CD4-positive, alpha-beta T cell treated with Interleukin-21 for 1 hour (primary cell): Measurements from ENCODE around the gene PLXNA4.

Experiments
- DNase-seq: peaks from one replicate; pipeline ENCODE4 v3.0.0-alpha.2; 2020

Gene PLXNA4

DNA sequence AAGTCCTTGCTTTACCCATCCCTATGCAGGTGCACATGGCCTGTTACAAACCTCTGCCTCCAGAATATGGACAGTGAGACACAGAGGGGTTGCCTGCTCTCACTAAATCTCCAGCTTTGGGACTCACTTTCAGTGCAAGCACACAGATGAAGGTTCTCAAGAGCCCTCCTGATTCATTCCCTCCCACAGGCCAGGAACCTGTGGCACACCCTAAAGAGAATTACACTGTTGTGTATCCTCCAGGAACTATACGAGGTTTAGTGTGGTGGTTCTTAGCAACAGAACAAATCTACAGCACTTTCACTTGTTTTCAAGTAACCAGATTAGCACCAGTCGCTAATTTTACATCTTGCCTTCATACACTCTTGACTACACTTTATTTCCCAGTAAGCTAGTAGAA lies 192.3 kb downstream of the PLXNA4 start:
- DNase-seq, result no peak

DNA sequence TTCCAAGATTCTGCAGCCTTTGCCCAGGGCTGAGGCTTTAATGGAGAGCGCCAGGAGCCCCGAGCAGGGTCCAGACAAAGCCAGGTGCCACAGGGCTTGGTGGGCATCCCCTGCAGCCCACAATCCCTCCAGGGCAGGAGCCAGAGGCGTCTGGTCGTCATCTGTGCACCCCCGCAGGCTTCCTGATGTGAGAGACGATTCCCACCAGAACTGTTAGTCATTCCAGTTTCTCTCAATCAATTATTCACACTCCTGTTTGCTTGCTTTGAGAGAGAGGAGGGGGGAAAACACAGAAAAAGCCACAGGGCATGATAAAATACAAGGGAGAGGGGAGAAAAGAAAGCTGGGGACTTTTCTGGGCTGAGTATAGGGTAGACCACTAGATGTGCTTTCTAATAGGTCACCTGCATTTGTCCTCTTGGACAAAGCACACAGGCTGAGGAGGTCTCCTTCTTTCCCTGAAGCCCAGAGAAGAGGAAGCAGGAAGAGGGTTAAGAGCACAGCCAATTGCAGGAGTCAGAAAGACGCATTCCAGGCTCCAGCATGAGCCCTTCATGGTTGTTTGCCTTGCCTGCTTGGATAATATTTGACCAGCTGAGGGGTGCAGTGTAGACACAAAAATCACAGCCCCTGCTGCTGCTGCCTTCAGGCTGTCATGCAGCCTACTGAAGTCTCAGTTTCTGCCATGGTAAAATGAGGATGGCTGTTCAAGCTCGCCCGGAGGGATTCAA lies 194.4 kb downstream of the PLXNA4 start:
- no peak for DNase-seq

DNA sequence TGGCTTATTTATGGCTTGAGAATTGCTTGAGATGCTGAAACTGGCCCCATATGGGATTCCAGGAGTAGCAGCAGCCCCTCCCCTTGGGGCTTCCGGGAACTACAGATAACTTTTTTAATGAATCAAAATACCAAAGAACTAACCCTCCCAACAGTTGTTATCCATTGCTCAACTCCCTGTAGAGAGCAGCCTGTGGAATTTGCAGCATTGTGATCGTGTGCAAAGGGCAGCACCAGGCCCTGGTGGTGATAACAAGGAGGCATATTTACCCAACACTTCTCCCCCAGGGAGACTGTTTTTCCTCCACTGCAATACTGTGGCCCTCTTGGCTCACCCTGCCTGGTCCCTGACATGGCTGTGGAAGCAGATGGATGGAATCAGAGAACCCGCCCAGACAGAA lies 196.2 kb downstream of the PLXNA4 start:
- no peak for DNase-seq

DNA sequence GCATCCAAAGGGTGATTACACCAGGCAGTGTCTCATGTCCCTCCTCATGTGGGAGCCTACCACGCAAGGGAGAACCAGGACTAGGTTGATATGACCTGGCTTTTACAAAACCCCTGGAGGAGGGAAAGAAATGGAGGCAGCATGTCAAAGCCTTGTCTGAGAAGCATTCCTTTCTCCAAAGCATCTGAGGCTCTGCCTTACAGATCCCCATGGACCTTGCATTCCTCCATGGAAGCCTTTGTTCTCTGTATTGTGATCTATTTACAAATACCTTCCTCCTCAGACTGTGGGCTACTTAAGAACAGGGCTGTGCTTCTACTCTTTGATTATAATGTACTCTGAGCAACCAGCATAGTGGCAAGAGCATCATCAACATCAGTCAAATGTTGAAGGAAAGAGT lies 197.0 kb downstream of the PLXNA4 start:
- no peak for DNase-seq

DNA sequence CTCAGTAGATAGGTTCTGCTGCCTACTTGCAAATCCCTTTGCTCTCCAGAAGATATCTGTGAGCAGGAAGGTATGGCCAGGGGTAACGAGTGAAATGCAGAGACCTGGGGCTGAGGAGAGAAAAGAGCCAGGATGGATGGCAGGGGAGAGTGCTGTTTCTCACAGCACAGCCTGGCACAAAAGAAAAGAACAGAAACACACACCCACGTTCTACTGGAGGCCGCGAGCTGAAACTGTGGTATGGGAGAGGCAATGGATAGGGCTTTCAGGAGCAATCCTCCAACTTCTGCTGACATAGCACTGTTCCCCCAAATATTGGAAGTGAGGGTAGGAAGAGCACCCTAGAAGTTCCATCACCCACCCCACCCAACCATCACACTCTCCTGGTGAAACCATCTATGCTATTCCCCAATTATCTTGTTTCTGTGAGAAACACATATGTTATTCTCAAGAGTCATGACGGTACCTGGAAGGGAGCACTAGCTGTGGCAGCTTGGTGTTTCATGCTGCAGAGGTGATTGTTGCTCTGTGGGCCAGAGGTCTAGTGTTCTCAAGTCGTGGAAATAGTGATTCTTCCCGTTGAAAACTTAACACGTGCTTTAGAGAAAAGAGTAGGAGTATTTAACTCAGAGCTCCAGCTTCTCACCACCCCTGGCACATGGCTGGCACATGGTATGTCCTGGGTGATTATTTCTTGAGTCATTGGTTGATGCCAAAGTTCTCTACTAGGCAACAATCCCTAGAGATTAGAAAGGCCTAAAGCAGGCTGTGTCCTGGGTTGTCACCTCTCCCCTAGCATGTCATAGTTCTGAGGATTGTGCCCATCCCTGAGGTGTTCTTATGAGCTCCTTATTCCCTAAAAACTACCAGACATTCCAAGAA lies 198.3 kb downstream of the PLXNA4 start:
- DNase-seq, result no peak

DNA sequence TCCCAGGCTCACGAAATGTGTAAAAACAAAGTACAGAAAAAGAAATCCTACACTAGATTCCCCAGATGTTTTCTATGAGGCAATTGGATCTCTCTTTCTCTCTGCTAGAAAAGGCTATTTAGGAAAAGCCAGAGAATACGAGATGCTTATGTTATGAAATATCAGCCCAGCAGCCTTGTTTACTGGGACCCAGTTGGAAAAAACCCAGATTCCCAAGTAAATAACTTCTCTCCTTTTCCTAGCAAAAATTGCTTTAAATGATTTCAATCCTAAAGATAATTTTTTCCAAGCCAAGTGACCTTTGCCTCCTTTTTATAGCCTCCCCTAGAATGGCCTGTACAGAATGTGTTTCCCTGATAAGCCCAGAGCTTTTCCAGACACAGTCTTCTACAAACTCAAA lies 199.3 kb downstream of the PLXNA4 start:
- DNase-seq, result no peak

DNA sequence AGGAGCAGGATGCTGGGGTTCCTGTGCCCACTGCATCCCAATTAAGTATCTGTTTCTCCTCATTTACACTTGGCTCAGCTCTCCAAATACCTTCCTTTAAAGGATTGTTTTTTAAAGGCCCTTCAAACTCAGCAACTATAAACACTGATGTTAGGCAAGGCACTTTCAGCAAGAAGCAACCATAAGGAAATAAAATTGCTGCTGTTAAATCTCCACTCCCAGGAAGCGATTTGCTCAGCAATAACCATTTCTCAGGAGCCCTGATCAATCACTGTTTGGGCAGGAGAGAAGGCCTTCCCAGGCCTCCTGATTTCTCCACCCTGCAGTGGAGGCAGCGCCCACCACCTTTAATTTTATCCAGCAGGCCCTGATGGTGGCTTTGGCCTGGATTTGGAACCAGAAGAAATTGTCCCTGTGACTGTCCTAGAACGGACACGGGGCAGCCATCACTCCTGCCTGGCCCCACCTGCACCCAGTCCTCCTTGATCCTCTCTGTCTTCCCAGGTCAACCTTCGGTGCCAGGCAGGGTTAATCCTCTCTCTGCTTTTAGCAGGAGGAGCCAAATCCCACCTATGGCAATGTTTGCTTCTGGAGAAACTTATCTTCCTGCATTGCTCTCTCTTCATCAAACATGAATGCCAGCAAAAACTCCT lies 199.8 kb downstream of the PLXNA4 start:
- DNase-seq, result no peak

DNA sequence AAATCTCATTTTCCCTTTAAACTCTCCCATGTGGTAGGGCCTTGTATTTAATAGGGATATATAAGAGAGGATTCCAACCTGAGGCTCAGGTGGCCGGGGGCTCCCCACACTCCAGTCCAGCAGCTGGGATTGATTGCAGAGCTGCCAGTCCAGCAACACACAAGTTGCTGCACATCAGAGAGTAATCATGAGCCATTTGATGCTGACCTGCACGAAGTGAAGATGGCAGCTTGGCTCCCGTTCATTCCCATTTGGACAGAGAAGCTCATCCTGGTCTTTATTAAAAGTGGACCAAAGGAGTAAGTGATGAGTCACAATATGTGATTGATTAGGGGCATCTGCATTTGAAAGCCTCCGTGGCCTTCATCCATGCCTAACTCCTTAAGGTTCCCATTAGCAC lies 202.4 kb downstream of the PLXNA4 start:
- no peak for DNase-seq

DNA sequence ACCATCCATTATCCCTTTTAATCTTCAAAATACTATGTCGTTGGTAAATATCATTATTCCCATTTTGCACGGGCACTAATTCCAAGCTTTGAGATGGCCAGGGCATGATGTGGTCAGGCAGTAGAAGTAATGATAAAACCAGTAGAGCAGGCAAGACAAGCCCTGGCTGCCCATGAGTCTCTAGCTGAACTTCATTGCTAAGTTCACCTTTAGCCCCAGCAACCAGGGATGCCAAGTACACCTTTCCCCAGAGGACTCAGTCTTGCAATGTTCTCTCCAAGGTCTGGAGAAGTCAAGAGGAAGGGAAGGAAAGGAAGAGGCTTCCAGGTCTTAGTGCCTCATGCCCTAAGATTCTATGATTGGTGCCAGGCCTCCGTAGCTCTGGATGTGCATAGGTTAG lies 203.2 kb downstream of the PLXNA4 start:
- no peak for DNase-seq

DNA sequence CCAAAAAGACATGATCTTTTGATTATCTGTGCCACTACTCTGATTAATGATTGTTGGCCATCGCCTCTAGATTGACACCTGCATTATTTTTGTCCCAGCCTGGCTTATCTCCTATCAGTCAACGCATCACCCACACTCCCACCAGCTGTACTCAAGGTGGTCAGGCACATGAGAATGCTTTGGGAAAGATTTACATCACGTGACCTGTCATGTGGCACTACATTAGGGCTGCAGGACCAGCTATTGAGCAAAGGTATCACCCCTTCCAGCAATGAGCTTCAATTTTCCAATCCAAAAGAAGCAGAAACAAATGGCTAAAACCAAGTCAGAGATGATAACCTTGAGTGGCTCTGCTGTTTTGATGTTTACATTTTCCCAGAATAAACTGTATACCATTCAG lies 204.3 kb downstream of the PLXNA4 start:
- no peak for DNase-seq

DNA sequence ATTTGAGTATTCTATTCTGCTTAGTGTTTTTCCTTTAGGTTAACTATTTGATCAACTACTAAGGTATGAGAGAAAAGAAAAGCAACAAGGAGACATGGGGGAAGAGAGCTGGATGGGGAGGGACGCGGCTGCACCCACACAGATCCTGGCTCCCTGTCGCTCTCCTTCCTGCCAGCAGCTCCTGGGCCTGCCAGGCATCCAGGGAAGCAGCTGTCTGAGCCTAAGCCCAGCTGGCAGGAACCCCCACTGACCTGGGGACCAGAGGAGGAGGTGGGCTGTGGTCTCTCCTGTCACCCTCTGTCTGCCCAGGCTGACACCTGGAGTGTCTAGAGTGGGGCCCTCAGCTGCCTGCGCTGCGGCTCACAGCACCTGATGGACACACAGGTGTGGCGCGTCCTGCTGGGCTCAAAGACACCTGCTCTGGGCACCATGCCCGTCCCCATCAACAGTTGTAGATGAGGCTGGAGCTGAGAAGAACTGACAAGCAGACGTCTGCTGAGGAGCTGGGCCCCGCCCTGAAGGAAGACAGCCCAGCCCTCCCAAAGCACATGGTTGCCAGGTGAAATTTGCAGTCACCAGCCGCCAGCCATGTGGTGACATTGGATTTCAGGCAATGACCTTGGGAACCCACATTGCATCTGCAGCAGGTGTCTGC lies 207.9 kb downstream of the PLXNA4 start:
- no peak for DNase-seq

DNA sequence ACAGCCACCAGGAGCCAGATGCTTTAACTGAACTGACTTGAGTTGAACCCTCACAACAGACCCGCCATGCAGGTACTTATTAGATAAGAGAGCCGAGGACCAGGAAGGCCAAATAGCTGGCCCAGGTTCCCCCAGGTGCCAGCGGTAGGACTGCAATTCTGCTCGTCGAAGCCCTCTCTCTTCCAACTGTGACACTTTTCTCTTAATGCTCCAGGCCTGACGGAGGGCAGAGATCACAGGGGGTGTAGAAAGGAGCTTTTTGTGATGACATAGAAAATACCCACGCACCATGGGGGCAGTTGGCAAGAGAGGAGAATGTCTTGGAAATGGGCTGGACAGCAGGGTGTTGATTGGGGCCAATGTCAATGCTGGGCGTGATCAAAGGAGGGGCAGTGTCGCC lies 208.5 kb downstream of the PLXNA4 start:
- no peak for DNase-seq

DNA sequence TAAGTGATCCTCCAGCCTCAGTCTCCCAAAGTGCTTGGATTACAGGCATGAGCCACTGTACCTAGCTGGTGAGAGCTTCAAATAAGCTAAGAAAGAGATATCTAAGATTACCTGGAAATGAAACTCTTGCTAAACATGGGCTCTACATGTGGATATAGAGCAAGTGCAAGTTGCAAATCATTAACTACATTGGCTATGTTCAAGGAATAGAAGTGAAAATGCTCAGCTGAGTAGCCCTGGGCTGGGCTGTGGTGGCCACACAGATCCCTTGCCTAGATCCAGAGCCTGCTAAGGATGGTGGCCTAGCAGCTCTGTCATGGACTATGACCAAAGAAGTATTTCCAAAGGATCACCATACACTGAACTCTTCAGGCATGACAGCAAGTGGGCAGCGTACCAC lies 209.3 kb downstream of the PLXNA4 start:
- no peak for DNase-seq

DNA sequence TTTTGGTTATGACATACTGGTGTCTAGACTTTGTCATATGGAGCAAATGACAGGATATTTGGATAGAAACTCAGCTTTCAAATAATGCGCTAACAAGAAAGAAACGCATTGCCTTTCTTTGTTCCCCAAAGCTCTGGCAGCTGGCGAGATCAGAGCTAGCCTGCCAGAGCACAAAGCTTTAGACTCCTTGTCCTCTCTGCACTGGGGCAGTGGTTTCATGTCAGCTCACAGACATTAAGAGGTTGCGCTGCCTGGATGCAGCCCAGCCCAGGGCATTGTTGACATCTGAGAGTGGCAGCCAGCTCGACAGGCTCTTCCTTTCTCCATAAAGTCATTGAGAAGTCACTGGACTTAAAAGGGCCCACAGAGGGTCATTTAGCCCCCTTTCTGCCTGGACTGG lies 212.0 kb downstream of the PLXNA4 start:
- DNase-seq, result no peak

DNA sequence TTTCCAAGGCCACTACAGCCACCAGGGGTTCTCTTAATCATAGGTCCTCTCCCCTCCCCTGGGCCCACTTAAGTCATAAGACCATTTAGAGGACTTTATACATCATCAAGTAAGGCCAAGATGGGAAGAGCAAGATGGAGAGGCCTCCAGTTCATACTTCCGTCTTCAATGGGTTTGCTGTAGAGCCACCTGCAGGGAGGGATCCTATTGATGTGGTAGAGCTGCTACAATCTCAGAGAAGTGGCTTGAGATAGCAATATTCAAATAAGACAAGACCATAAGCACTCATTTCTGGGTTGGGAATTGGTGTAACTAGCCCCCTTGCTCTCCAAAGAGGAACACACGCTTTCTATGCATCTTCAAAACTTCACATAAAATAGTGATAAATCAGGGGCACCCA lies 214.2 kb downstream of the PLXNA4 start:
- DNase-seq, result no peak

DNA sequence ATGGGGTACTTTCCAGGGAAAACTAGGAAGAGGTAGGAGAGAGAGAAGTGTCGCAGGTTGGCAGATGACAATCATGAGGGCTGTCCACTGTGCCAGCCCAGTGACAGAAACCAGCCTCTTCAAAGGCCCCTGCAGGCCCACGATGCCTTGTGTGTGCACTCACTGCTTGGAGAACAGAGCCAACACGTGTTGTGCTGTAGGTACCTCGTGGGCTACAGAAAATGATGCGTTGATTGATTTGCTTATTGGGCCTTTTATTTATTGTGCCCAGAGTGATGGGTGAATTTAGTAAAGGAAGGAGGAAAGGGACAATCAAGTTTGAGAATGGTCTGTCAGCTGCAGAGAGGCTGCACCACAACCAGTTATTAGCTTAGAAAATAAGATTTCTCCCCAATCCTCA lies 215.1 kb downstream of the PLXNA4 start:
- no peak for DNase-seq

DNA sequence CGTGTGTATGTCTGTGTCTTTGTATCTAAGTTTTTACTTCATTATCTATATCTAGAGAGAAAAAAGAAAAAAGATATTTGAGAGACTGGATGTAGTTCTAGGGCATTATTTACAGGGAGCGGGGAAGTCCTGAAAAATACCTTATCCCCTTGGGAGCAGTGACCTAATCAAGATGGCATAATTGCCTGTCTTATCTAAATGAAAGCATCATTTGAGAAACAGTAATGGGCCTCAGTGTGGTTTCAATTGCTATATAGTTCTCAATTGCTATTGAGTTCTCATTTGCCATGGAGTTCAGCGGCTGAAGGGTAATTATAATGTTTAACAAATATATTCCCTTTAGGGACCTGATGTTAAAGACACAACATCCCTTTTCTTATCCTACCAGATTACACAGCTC lies 216.5 kb downstream of the PLXNA4 start:
- DNase-seq, result no peak

DNA sequence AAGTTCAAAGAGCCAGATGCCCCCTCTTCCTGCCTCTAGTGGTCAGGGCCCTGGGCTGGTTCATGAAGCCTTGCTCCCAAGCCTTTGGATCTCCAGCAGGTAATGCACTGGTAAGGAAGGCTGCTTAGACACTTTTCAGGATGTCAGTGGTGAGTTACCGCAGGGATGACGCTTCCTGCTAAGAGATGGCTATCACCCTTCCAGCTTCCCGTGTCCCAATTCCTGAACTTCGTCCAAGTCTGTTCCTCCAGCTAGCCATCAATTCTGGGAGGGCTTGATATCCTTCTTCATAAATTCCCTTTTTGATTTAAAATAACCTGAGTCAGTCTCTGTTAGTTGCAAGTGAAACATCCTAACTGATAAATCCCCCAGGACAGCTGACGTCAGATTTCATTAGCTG lies 221.2 kb downstream of the PLXNA4 start:
- DNase-seq, result no peak

DNA sequence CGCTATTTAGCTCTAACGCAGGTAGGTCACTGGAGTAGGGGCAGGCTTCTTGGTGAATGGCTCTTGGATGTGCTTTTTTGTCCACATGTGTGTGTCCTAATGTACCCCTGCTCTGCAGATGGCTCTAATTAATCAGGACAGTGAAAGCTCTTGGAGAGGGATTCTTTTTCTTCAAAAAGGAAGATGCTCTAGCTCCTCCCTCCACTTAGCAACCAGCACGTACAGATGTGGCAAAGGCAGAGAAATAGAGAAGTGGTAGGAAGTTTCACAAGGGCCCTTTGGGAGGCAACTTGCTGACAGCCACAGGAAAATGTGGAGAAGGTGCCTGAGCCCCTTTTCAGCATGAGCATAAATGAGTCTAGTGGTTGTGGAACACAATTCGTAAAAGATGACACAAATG lies 221.7 kb downstream of the PLXNA4 start:
- DNase-seq, result no peak

DNA sequence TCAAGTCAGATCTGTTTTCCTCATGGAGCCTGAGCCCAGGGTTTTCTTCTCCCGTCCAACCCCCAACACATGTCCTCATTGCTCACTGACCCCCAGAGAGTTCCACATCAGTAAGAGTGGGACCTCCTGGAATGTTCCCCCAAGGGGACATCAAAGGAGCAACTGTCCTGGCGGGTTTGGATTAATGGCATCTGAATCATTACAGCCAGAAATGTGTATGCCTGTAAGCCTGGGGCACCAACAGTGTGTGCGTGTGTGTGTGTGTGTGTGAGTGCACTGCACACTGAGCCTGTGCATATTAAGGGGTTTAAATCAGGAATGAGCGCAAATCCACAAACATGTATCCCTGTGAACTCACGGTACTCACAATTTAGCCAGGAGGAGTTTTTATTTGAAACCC lies 222.3 kb downstream of the PLXNA4 start:
- no peak for DNase-seq

DNA sequence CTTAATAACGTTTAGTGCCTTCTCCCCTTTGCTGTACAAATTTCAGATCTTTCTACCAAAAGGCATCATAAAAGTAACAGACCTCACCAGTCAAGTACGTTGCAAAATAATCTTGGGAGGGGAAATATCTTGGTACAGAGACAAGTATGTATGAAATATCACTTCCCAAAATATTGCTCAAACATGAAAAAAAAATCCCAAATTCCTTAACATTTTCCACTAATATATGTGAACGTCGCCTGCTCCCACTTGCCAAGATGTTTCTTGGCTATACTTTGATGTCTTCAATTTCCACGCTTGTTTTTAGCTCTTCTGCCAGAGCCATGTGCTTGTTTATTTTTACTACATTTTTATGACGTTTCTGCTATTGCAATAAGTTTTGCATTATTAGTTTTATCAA lies 223.5 kb downstream of the PLXNA4 start:
- no peak for DNase-seq

DNA sequence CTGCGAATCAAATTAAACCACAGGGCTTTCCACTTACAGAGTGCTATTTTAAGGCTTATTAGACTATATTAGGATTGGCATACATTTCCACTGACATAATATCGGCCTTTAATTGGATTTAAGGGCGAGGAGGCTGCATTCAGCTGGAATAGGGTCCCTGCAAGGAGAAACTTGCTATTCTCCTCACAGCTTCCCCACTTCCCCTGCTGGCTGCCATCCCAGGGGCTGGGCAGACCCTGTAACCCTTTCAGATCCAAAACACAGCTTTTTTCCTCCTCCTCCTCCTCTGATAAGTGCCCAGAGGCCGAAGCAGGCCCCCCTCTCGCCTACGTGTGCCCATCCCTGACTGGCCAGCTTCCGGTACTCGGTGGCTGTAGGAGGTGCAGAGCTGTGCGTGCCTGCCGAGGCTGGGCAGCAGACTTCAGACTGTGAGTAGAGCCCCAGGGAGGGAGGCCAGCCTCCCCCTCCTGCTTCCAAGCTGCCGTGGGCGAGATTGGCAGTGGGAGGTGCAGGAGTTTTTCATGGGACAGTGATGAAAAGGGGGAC lies 224.2 kb downstream of the PLXNA4 start:
- no peak for DNase-seq

DNA sequence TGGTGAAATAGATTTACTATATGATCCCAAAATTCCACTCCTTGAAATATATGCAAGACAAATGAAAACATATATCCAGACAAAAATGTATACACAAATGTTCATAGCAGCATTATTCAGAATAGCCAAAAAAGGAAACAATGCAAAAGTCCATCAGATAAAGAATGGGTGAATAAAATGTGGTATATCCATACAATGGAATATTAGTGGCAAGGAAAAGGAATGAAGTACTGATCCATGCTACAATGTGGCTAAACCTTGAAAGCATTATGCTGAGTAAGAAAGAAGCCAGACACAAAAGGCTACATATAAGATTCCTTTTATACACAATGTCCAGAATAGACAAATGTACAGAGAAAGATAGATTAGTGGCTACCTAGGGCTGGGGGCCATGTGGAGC lies 225.5 kb downstream of the PLXNA4 start:
- no peak for DNase-seq
